D721Med (cell line): ENCODE data around the gene CBR4.

ENCODE experiments used
- DNase-seq: peaks from one replicate; pipeline ENCODE4 v3.0.0; 2011; ENCODE audit warnings: low spot score; ENCODE audit not compliant: insufficient read length
- FAIRE-seq: peaks from 2 replicates; lab custom pipeline; 2011; peaks lifted over from hg19 to GRCh38; lab: Jason Lieb, UNC
- TF ChIP-seq, protein P1 (sequence below): IDR thresholded peaks from 2 replicates; pipeline ENCODE4 v1.5.1; 2012; ENCODE audit warnings: mild to moderate bottlenecking, control low read depth; ENCODE audit not compliant: insufficient read depth; ENCODE audit errors: missing control alignments

The CBR4 gene

GRCh38 chr4:169050881-169051760 lies 41.1 kb upstream of the CBR4 start:
- DNase-seq (no peak), FAIRE-seq (no peak)
- TF ChIP-seq, protein P1, sequence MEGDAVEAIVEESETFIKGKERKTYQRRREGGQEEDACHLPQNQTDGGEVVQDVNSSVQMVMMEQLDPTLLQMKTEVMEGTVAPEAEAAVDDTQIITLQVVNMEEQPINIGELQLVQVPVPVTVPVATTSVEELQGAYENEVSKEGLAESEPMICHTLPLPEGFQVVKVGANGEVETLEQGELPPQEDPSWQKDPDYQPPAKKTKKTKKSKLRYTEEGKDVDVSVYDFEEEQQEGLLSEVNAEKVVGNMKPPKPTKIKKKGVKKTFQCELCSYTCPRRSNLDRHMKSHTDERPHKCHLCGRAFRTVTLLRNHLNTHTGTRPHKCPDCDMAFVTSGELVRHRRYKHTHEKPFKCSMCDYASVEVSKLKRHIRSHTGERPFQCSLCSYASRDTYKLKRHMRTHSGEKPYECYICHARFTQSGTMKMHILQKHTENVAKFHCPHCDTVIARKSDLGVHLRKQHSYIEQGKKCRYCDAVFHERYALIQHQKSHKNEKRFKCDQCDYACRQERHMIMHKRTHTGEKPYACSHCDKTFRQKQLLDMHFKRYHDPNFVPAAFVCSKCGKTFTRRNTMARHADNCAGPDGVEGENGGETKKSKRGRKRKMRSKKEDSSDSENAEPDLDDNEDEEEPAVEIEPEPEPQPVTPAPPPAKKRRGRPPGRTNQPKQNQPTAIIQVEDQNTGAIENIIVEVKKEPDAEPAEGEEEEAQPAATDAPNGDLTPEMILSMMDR, result no peak

- DNase-seq (no peak), FAIRE-seq (no peak)
These were observed 40.2 kb upstream of the CBR4 start for GRCh38 chr4:169050284-169050683.

GRCh38 chr4:169048868-169049414 lies 38.9 kb upstream of the CBR4 start:
- TF ChIP-seq, protein P1, result no peak
- FAIRE-seq (no peak), DNase-seq (no peak)

More at GRCh38 chr4:169050284-169050683, 40.2 kb upstream of the CBR4 start:
- TF ChIP-seq, protein P1, result no peak

GRCh38 chr4:169047956-169048355 lies 37.9 kb upstream of the CBR4 start:
- TF ChIP-seq, protein P1, result no peak
- no peak for FAIRE-seq

DNA sequence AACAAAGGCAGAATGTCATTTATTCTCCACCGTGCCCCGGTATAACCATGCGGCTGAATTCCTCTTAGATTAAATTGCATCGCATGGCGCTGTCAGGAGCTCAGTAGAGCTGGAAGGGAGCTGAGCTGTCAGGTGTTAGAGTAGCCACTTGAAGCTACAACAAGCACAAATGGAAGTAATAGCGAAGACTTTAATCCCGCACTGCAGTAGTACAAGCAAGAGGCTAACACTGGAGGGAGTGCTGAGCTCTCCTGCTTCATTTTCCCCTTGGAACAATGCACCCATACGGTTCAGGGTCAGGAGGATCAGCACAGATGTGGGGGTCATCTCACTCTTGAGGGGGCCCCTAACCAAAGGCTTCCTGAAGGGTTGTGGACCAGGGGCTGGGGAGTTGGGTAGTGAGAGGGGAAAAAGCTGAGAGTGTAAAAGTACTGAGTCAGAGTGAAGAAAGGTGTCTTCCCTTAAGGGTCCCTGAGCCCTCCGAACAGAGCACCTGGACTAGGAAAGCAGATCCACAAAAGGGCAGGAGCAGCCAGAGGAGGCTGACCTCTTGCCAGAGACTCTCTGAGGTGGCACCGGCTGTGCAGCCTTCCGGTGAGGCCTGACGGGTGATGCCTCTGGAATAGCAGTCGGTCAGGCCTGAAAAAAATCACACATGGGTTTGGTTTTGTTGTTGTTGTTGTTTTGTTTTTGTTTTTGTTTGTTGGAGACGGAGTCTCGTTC lies 36.0 kb upstream of the CBR4 start:
- FAIRE-seq (no peak), DNase-seq (no peak)
- TF ChIP-seq, protein P1, result peak; percentile 15

More at GRCh38 chr4:169047956-169048355, 37.9 kb upstream of the CBR4 start:
- DNase-seq, result no peak

- DNase-seq, result no peak
- TF ChIP-seq, protein P1, result no peak
- no peak for FAIRE-seq
These were observed 34.8 kb upstream of the CBR4 start for GRCh38 chr4:169044714-169045447.
